ENCODE data around the gene LALBA.
"Not testable (repeated sequence)": the region's sequence is repeated elsewhere in the genome, so short reads cannot be mapped to it uniquely, and the experiment has no call there.

LALBA gene

DNA sequence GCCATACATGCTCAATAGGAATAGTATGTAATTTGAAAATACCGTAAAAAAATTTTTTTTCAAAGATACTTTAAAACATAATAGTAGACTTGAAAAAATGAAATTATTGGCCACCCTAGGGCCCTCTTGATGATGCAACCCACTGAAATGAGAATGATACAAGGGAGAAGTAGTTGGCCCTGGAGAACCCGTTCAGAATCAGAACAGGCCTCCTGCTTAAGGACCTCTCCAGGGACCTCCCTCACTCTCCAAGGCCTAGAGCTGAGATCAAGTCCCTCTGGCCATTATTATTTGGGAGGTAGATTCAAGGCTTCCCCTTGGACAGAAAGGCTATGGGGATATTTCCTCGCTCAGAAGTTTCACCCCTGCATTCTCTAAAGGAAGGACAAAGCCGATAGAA lies 11.9 kb downstream of the LALBA start:
- peaks cover 1% of the 10 kb centered on the region for H3K36me3 Mint-ChIP-seq (ENCODE audit: insufficient read depth)
- no peak overlapping the region for H3K4me3 Mint-ChIP-seq
- H3K4me1 Mint-ChIP-seq = no peaks in the 10 kb centered on the region
- no peak for DNase-seq (ENCODE audit: low spot score in 2 of 2)
- H3K27ac Mint-ChIP-seq (ENCODE audit: low read depth) = no peak overlapping the region
- no peak for ATAC-seq (replicated peaks; ENCODE audit: extremely low read depth, poor library complexity, severe bottlenecking)
- peaks cover 74% of the 10 kb centered on the region for H3K27me3 Mint-ChIP-seq
- H3K9me3 Mint-ChIP-seq = no peaks in the 10 kb centered on the region

DNA sequence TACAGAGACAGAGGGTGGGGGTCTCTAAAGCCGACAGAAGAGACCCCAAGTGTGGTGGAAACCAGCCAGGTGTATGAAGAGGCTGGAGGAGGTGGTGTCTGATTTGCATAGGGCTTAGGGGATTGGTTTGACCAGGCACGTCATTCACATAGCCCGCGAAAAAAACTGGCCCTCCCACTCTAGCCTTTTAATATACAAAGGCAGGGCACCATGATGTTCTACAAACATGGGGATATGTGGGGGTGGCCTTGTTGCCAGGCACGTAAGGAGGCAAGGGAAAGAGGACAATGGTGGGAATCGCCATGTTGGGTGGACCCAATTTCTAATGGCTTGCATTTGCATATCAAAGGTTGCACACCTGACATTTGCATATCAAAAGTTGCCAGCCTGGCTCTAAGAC lies 13.2 kb downstream of the LALBA start:
- Mint-ChIP-seq H3K4me1 (no peaks in the 10 kb centered on the region), H3K9me3 (no peaks in the 10 kb centered on the region), H3K4me3 (no peak overlapping the region), H3K27me3 (peaks cover 71% of the 10 kb centered on the region), H3K27ac (ENCODE audit: low read depth) (no peak overlapping the region), H3K36me3 (ENCODE audit: insufficient read depth) (peaks cover 1% of the 10 kb centered on the region)
- ATAC-seq (replicated peaks; ENCODE audit: extremely low read depth, poor library complexity, severe bottlenecking) = no peak
- DNase-seq (ENCODE audit: low spot score in 2 of 2) = no peak

DNA sequence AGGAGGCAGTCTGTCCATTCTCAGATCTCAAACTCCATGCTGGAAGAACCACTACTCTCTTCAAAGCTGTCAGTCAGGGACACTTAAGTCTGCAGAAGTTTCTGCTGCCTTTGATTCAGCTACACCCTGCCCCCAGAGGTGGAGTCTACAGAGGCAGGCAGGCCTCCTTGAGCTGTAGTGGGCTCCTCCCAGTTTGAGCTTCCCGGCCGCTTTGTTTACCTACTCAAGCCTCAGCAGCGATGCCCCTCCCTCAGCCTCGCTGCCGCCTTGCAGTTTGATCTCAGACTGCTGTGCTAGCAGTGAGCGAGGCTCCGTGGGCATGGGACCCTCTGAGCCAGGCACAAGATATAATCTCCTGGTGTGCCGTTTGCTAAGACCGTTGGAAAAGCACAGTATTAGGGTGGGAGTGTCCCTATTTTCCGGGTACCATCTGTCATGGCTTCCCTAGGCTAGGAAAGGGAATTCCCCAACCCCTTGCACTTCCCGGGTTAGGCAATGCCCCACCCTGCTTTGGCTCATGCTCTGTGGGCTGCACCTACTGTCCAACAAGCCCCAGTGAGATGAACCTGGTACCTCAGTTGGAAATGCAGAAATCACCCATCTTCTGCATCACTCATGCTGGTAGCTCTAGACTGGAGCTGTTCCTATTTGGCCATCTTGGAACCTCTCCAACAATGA lies 16.0 kb downstream of the LALBA start:
- not testable (repeated sequence) for DNase-seq (ENCODE audit: low spot score in 2 of 2); H3K4me3 Mint-ChIP-seq

DNA sequence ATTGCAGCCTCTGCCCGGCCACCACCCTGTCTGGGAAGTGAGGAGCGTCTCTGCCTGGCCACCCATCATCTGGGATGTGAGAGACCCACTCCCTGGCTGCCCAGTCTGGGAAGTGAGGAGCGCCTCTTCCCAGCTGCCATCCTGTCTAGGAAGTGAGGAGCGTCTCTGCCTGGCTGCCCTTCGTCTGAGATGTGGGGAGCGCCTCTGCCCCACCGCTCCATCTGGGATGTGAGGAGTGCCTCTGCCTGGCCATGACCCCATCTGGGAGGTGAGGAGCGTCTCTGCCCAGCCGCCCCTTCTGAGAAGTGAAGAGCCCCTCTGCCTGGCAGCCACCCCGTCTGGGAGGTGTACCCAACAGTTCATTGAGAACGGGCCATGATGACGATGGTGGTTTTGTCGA lies 18.2 kb downstream of the LALBA start:
- H3K36me3 Mint-ChIP-seq (ENCODE audit: insufficient read depth); H3K27ac Mint-ChIP-seq (ENCODE audit: low read depth); ATAC-seq (replicated peaks; ENCODE audit: extremely low read depth, poor library complexity, severe bottlenecking); H3K4me3 Mint-ChIP-seq; H3K4me1 Mint-ChIP-seq; DNase-seq (ENCODE audit: low spot score in 2 of 2); H3K9me3 Mint-ChIP-seq: not testable (repeated sequence)
- peaks cover 74% of the 10 kb centered on the region for H3K27me3 Mint-ChIP-seq

More for the DNA sequence above, 16.0 kb downstream of the LALBA start:
- not testable (repeated sequence) for H3K9me3 Mint-ChIP-seq; H3K27ac Mint-ChIP-seq (ENCODE audit: low read depth); H3K4me1 Mint-ChIP-seq; ATAC-seq (replicated peaks; ENCODE audit: extremely low read depth, poor library complexity, severe bottlenecking); H3K36me3 Mint-ChIP-seq (ENCODE audit: insufficient read depth)
- peaks cover 82% of the 10 kb centered on the region for H3K27me3 Mint-ChIP-seq

DNA sequence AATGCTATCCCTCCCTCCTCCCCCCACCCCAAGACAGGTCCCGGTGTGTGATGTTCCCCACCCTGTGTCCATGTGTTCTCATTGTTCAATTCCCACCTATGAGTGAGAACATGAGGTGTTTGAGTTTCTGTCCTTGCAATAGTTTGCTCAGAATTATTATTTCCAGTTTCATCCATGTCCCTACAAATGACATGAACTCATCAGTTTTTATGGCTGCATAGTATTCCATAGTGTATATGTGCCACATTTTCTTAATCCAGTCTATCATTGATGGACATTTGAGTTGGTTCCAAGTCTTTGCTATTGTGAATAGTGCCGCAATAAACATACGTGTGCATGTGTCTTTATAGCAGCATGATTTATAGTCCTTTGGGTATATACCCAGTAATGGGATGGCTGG lies 22.8 kb downstream of the LALBA start:
- not testable (repeated sequence) for H3K36me3 Mint-ChIP-seq (ENCODE audit: insufficient read depth); H3K27ac Mint-ChIP-seq (ENCODE audit: low read depth); DNase-seq (ENCODE audit: low spot score in 2 of 2); H3K4me1 Mint-ChIP-seq; ATAC-seq (replicated peaks; ENCODE audit: extremely low read depth, poor library complexity, severe bottlenecking); H3K9me3 Mint-ChIP-seq; H3K4me3 Mint-ChIP-seq
- H3K27me3 Mint-ChIP-seq = peaks cover 50% of the 10 kb centered on the region

DNA sequence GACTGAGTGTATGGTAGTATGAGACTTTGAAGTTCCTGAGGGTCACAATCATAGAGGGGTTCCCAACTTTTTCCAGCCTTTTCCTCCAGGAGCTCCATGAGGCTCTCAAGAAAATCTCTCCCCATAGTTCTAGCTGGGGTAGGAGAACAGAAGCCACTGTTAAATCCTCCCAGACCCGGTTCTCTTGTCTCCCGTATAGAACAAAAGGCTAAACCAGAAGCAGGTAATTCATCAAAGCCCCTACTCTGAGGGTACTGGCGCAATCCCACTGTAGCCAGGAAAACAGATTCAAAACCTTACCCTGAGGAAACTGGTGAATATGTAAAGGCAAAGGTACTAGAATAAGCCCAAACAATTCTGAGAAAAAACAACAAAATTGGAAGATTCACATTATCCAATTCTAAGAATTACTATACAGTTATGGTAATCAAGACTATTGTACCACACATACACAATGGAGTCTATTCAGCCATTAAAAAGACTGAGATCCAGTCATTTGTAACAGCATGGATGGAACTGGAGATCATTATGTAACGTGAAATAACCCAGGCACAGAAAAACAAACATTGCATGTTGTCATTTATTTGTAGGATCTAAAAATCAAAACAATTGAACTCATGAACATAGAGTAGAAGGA lies 23.9 kb downstream of the LALBA start:
- ATAC-seq (replicated peaks; ENCODE audit: extremely low read depth, poor library complexity, severe bottlenecking) (no peak), DNase-seq (ENCODE audit: low spot score in 2 of 2) (no peak)
- no peaks in the 10 kb centered on the region for H3K4me1 Mint-ChIP-seq
- H3K27ac Mint-ChIP-seq (ENCODE audit: low read depth) = no peak overlapping the region
- H3K36me3 Mint-ChIP-seq (ENCODE audit: insufficient read depth) = no peaks in the 10 kb centered on the region
- H3K9me3 Mint-ChIP-seq = no peaks in the 10 kb centered on the region
- H3K27me3 Mint-ChIP-seq = peaks cover 43% of the 10 kb centered on the region
- H3K4me3 Mint-ChIP-seq = no peak overlapping the region

DNA sequence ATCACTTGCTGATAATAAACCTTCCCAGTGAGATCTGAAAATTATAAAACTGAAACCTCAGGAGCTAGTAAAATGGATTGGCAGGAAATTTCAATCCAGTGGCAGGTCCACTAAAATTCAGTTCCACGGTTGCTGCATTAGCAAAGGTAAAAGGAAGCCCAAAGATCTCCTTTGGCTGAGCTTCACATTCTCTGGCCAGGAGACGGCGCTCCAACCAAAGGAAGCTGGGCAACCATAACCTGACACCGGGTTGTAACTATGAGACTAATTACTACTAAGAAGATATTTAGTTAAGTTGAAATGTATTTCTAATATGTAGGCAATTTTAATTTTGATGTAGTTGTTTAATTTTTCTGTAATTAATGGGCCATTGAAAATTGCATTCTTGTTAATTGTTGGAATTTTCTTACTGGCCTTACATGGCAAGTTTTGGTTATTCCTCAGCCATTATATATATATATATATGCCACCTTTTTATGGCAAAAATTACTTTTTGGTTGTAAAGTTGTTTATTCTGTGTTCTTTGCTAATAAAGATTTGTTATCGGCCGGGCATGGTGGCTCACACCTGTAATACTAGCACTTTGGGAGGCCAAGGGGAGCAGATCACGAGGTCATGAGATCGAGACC lies 27.4 kb downstream of the LALBA start:
- Mint-ChIP-seq H3K4me3 (no peak overlapping the region), H3K9me3 (no peaks in the 10 kb centered on the region), H3K4me1 (no peaks in the 10 kb centered on the region), H3K27ac (ENCODE audit: low read depth) (no peak overlapping the region), H3K36me3 (ENCODE audit: insufficient read depth) (no peaks in the 10 kb centered on the region), H3K27me3 (peaks cover 20% of the 10 kb centered on the region)
- ATAC-seq (replicated peaks; ENCODE audit: extremely low read depth, poor library complexity, severe bottlenecking) (no peak), DNase-seq (ENCODE audit: low spot score in 2 of 2) (no peak)

DNA sequence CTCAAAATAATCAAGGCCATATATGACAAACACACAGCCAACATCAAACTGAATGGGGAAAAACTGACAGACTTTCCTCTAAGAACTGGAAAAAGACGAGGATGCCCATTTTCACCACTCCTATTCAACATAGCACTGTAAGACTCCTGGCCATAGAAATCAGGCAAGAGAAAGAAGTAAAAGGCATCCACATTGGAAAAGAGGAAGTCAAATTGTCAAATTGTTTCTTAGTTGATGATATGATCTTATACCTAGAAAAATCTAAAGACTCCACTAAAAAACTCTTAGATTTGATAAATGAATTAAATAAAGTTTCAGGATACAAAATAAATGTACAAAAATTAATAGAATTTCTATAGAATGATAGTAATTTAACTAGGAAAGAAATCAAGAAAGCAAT lies 33.2 kb downstream of the LALBA start:
- no peak overlapping the region for H3K4me3 Mint-ChIP-seq
- no peaks in the 10 kb centered on the region for H3K9me3 Mint-ChIP-seq
- no peak overlapping the region for H3K27ac Mint-ChIP-seq (ENCODE audit: low read depth)
- DNase-seq (ENCODE audit: low spot score in 2 of 2) = no peak
- no peak for ATAC-seq (replicated peaks; ENCODE audit: extremely low read depth, poor library complexity, severe bottlenecking)
- no peaks in the 10 kb centered on the region for H3K36me3 Mint-ChIP-seq (ENCODE audit: insufficient read depth)
- H3K4me1 Mint-ChIP-seq = no peaks in the 10 kb centered on the region
- no peaks in the 10 kb centered on the region for H3K27me3 Mint-ChIP-seq

DNA sequence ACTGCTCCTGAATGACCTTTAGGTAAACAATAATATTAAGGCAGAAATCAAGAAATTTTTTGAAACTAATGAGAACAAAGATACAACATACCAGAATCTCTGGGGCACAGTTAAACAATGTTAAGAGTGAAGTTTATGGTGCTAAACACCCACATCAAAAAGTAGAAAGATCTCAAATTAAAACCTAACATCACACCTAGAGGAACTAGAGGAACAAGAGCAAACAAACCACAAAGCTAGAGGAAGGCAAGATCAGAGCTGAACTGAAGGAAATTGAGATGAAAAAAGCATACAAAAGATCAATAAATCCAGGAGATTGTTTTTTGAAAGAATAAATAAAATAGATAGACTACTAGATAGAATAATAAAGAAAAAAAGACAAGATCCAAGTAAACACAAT lies 37.2 kb downstream of the LALBA start:
- Mint-ChIP-seq H3K27me3 (no peaks in the 10 kb centered on the region), H3K4me3 (no peak overlapping the region), H3K36me3 (ENCODE audit: insufficient read depth) (no peaks in the 10 kb centered on the region), H3K4me1 (no peaks in the 10 kb centered on the region), H3K9me3 (no peaks in the 10 kb centered on the region), H3K27ac (ENCODE audit: low read depth) (no peak overlapping the region)
- DNase-seq (ENCODE audit: low spot score in 2 of 2) = no peak
- ATAC-seq (replicated peaks; ENCODE audit: extremely low read depth, poor library complexity, severe bottlenecking) = no peak

DNA sequence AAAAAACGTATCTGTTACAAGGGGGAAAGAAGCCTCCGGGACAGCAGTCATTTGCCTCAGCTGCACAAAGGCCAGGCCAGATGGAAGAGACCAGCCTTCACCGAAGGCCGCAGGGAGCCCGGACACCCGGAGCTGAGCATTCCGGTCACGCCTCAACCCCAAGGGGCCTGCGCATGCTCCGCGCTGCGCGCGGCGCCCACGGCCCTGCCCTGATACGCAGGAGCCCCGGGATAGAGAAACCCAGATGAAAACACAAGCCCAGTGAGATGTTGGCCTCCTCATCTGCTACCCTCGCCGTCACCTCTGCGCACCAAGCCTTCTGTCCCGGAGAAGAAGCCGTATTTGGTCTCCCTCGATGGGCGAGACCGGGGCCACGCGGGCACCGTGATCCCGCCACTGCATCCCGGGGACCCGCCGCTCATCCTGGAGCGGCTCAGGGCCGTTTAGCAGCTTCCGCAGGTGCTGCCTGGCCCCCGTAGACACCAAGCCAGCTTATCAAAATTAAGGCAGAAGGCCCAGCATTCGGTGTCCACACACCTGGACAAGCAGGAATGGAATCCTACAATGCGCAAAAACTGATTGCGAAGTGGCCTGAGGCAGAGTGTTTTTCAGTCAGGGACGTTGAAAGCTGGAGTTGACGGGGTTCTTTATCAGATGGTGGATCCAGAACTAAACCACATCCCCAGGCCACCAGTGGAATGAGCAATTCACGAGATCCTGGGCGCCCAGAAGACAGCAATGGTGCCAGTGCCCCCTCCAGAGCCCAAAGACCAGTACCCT lies 41.8 kb downstream of the LALBA start:
- Mint-ChIP-seq H3K36me3 (ENCODE audit: insufficient read depth) (no peaks in the 10 kb centered on the region), H3K9me3 (no peaks in the 10 kb centered on the region), H3K27me3 (peaks cover 16% of the 10 kb centered on the region), H3K27ac (ENCODE audit: low read depth) (no peak overlapping the region), H3K4me3 (no peak overlapping the region), H3K4me1 (no peaks in the 10 kb centered on the region)
- ATAC-seq (replicated peaks; ENCODE audit: extremely low read depth, poor library complexity, severe bottlenecking) (no peak), DNase-seq (ENCODE audit: low spot score in 2 of 2) (no peak)

DNA sequence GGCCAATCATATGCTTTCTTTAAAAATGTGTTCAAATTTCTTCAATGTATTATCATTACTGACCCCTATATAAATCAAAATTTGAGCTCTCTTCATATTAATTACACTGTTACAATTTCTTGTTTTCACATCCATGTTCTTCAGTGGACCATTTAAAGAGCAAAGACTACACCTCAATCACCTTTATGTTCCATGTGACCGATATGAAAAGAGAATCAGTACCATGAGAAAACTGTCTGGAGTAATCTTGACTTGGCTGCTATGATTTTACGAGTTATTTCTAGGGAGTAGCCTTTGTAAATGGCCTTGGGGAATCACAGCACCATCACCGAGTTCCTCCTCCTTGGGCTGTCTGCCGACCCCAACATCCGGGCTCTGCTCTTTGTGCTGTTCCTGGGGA lies 44.5 kb downstream of the LALBA start, which contains the start of gene OR8S1:
Gene OR8S1 (plus strand): TSS at position 301 of the 400 bp plus-strand sequence. CDS start 0 bp downstream, at position 301.
- H3K9me3 Mint-ChIP-seq = no peaks in the 10 kb centered on the region
- no peak within 1 kb of the TSS for H3K27ac Mint-ChIP-seq (ENCODE audit: low read depth)
- no peaks in the 10 kb centered on the region for H3K4me1 Mint-ChIP-seq
- ATAC-seq (replicated peaks; ENCODE audit: extremely low read depth, poor library complexity, severe bottlenecking) = no peak
- peaks cover 16% of the 10 kb centered on the region for H3K27me3 Mint-ChIP-seq
- no peak for DNase-seq (ENCODE audit: low spot score in 2 of 2)
- no peaks in the 10 kb centered on the region for H3K36me3 Mint-ChIP-seq (ENCODE audit: insufficient read depth)
- H3K4me3 Mint-ChIP-seq = no peak within 1 kb of the TSS

DNA sequence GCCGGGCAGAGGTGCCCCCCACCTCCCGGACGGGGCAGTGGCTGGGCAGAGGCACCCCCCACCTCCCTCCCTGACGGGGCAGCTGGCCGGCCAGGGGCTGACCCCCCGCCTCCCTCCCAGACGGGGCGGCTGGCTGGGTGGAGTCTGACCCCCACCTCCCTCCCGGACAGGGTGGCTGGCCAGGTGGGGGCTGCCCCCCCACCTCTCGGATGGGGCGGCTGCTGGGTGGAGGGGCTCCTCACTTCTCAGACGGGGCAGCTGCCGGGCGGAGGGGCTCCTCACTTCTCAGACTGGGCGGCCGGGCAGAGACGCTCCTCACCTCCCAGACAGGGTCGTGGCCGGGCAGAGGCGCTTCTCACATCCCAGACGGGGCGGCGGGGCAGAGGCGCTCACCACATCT lies 49.5 kb downstream of the LALBA start:
- not testable (repeated sequence) for H3K36me3 Mint-ChIP-seq (ENCODE audit: insufficient read depth); H3K4me1 Mint-ChIP-seq; ATAC-seq (replicated peaks; ENCODE audit: extremely low read depth, poor library complexity, severe bottlenecking); H3K27ac Mint-ChIP-seq (ENCODE audit: low read depth); H3K9me3 Mint-ChIP-seq; H3K27me3 Mint-ChIP-seq; DNase-seq (ENCODE audit: low spot score in 2 of 2); H3K4me3 Mint-ChIP-seq
